HG03565 (cell line): Measurements from ENCODE around the gene ACTR1B.
"Not testable (repeated sequence)": the region's sequence is repeated elsewhere in the genome, so short reads cannot be mapped to it uniquely, and the experiment has no call there.

Source experiments
- ATAC-seq: cut with Tn5 transposase; IDR thresholded peaks from one replicate; pipeline ENCODE4 v1.9.1; 2021; ENCODE audit warnings: mild to moderate bottlenecking, moderate library complexity; ENCODE audit not compliant: unreplicated experiment

ACTR1B gene

DNA sequence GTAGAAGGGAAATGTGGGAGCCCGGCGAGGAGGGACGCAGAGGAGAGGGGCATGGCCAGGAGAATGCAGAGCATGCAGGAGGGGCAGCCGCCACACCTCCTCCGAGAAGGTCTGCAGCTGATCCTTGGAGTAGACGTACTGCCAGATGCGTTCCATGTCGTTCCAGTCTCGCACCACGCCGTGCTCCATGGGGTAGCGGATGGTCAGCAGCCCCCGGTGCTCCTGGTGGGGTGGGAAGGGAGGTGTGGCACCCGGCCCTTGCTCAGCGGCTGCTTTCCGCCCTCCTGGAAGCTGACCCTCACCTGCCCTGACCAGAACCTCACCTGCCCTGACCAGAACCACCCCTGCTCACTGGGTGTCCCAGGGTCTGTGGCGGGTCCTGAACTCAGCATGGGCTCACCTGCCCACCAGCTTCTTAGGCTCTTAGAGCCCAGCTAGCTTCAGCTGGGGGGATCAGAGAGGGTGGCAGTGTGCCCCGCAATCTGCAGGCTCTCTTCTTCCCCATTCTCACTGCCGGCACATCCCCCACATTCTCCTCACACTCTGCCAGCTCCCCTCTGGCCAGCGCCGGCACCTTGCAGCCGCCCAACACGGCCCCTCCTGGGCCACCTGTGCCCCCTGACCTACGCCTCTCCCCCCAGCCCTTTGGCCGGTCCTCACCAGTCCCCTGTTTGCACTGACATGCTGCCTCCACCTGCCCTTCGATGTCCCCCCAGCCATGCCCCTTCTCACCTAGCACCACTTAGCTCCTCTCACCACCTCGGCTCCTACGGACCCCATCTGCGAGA lies 4.4 kb downstream of the ACTR1B start:
- no peak for ATAC-seq

DNA sequence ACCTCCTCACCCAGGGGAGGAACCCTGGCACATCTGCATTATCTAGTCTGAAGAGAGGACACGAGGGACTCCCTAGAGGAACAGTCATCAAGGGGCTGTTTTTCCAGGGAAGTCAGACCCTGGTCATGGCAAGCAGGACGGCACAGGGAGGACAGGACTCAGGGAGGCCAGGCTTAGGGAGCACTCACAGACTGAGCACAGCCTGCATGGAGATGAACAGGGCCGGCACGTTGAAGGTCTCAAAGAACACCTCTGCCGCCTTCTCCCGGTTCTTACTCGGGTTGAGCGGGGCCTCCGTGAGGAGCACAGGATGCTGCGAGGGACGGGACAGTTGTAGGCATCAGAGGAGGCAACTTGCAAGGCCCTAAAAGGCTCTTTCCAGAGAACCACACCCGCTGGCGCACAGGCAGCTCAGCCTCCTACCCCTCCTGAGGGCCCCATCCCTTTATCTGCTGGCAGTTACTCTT lies 5.1 kb downstream of the ACTR1B start:
- no peak for ATAC-seq

GRCh38 chr2:97657986-97658690 lies 5.7 kb downstream of the ACTR1B start:
- ATAC-seq: no peak

DNA sequence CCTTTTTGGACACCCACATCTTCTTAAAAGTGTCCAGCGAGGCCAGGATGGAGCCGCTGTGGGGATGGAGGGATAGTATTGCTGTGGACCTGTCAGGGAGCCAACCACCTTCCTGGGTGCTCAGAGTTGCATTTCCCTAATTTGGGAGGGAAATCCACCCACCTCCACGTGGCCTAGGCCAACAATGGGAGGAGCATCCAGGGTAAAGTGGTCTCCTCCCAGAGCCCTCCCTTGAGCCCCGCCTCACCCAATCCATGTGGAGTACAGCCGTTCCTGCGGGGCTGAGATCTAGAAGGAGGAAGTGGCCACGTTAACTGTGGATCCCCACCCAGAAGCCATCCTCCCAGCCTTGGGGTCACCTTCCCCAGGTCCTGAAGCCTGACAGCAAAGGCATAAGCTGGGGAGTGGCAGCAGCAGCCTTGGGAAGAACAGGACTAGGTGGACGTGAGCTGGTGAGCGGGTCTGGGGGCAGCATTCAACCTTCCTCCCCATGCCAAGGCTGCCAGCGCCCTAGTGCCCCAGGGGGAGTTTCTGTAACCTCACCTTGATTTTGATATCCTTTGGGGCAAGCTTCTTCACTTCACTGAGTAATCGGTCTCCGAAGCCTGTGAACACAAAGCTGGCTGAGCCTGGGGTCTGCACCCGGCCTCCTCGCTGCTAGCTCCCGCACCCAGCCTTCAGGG lies 6.8 kb downstream of the ACTR1B start:
- ATAC-seq: no peak

DNA sequence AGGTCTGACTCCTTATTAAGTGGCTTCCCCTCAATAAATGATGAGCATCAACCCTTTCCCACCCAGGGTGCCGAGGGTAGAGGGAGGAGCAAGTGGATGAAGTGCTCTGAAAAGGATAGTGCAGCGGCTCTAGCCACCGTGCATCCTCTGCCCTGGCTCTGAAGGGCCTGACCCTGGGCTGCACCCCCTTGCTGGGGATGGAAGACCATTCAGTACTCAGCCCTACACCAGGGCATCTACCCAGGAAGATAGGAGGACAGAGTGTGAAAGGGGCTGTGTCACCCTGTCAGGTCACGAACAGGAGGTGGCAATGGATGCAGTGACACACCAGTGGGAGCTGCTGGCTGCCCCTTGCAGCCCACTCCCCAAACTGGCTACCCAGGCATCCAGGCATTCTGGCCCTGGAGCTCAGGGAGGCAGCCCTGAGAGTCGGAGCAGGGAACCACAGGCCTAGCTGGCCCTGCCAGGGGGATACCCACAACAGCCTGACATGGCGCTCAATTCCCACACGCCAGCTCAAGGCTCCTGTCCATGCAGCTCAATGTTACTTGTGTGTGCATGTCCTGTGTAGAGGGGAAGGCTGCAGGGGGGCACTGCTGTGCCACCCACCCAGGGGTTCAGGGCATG lies 7.6 kb downstream of the ACTR1B start:
- ATAC-seq: no peak

DNA sequence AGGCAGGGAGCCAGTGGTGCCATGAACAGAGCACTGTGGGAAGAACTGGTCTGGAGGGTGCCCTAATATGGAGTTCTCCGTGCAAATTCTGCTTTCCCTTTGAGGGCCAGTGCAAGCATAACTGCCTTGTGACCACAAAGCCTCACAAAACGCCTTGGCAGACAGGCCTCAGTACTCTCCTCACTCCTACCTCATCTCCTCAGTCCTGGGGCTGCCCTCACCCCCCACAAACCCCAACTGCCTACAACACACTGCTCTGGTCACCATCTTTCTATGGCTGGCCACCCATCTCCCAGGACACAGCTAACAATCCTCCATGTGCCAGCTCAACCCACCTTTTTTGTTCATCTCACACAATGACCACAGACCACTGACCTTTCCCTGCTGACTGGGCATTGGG lies 9.1 kb downstream of the ACTR1B start:
- no peak for ATAC-seq

DNA sequence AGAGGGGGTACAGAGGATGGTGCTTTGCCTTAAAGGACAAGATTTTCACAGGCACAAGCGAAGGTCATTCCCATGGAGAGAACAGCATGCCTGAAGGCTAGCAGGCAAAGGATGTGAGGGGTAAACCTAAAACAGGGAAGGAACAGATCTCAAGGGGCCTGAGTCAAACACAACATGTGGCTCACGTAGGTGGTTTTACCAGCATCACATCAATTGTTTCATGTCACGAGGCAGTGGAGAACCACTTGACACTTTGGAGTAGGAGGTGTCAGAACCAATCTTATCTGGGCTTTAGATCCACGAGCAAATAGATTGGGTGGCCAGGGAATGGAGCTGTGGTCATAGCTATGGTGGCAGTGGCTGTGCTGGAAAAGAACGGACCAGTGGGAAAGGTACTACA lies 9.5 kb downstream of the ACTR1B start:
- ATAC-seq: no peak

DNA sequence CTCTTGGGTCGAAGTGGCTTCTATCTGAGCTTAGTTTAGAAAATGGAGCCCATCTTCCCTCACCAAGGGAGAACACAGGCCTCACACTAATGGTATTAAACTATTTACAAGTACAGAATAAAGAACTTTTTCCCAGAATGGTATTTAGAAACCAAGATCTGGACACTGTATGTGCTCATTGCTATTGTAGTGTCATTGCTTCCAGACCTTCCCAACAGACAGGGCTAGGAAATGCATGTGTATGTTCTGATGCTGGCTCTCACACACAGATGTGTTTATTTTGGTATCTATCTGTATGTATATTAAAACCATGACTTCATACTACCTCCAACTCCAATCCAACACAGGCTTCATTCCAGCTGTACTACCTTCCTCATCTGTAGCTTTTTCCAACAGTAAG lies 10.0 kb downstream of the ACTR1B start:
- no peak for ATAC-seq

DNA sequence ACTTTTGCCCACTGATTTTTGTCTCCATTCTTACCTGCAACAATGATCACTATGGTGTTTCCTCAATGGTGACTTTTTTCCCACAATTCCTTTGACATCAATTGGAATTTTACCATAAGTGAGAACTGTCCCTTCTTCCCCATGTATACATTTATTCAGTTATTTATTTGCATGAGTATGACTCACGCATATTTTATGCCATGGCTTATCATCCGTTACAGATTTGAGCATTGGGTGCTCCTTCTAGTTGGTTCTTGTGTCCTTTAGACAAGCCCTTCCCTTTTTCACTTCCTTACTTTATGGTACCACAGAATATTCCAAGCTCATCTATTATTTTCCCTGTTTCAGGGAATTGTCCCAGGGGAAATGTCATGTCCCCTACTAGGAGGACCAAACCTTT lies 10.4 kb downstream of the ACTR1B start:
- ATAC-seq: no peak

DNA sequence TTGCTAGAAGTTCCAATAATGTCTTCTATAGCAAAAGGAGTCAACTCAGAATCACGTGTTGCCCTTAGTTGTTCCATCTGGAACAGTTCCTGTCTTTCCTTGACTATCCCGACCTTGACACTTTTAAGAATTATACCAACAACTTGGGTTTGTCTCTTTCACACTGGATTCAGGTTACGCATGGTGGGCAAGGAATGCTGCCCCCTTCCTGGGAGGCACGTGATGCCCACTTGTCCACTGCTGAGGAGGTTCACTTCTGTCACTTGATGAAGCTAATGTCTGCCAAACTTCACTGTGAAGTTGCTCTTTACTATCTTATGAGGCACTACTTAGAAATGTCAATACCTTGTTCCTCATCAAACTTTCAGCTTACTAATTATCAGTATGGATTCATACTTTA lies 12.7 kb downstream of the ACTR1B start:
- no peak for ATAC-seq

DNA sequence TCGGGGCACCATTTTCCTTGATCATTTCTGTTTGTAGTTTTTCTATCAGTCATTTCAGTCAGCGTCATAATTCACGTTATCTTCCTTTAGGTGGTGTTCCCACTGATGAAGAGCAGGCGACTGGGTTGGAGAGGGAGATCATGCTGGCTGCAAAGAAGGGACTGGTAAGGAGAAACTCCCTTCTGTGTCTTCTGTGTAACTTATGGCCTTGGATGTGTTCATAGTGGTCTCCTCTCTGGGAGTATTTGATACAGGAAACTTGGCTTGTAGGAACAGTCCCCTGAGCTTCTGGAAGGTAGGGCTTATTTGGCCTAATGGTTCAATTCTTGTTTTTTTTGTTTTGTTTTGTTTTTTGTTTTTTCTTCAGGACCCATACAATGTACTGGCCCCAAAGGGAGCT lies 16.9 kb downstream of the ACTR1B start:
- ATAC-seq: no peak

- peak; percentile 78 for ATAC-seq
Observed at GRCh38 chr2:97645695-97646629, 17.9 kb downstream of the ACTR1B start, which contains the start of gene COX5B. Gene COX5B, plus strand, starts transcription at chr2:97646062. Its CDS starts 25 bp downstream, at chr2:97646087.

GRCh38 chr2:97645112-97645694 lies 18.6 kb downstream of the ACTR1B start:
- no peak for ATAC-seq

GRCh38 chr2:97644023-97644717 lies 19.7 kb downstream of the ACTR1B start:
- no peak for ATAC-seq

GRCh38 chr2:97626049-97626430 lies 37.8 kb downstream of the ACTR1B start:
- not testable (repeated sequence) for ATAC-seq

GRCh38 chr2:97625354-97626048 lies 38.3 kb downstream of the ACTR1B start:
- not testable (repeated sequence) for ATAC-seq

DNA sequence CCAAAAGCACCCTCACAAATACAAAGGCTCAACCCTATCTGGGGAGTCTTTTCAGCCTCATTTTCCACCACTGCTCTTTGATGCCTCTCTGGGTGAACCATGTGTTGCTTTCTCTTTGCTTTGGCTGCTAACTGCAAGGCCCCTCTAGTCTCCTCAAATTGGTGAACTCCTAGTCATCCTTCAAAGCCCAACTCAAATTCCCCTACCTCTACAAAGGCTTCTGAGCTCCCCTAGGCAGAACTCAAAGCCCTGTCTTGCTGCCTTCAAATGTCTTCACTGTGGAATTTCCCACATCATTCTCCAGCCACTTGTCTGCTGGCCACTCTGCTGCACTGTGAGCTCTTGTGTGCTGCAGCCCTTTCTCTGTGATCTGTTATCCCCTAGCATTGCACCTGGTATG lies 40.9 kb downstream of the ACTR1B start:
- not testable (repeated sequence) for ATAC-seq

- not testable (repeated sequence) for ATAC-seq
Observed at GRCh38 chr2:97620492-97620891, 43.4 kb downstream of the ACTR1B start.
